Stimulated activated CD4-positive, alpha-beta T cell treated with anti-CD3 and anti-CD28 coated beads, Interleukin-15, amount 100 ng/mL, for 48 hours (primary cell): ENCODE measurements around the gene TM7SF2.

ENCODE experiments used
- DNase-seq, 2 donors: peaks; one replicate each; pipeline ENCODE4 v3.0.0-alpha.2; 2020; ENCODE audit warnings: low read depth in 2 of 2

Gene TM7SF2

DNA sequence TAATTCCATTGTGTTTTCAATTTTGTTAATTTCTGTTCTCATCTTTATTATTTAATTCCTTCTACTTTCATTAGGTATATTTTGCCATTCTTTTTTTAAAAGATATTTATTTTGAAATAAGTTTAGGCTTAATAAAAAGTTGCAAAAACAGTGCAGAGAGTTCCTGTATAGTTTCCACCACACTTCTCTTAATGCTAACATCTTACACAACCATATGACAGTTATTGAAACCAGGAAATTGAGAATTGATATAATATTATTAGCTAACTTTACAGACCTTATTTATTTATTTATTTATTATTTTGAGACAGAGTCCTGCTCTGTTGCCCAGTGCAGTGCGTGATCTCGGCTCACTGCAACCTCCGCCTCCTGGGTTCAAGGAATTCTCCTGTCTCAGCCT is 44.6 kb downstream of the TM7SF2 start:
- DNase-seq: no peak

DNA sequence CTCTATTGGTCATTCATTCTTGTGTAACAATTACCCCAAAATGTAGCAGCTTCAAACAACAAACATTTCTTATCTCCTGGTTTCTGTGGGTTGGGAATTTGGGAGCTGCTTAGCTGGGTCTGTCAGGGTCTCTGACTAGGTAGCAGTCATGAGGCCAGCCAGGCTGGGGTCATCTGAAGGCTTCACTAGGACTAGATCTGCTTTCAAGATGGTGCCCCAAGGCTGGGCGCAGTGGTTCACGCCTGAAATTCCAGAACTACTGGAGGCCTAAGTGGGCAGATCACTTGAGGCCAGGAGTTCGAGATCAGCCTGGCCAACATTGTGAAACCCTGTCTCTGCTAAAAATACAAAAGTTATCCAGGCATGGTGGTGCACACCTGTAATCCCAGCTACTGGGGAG is 45.3 kb downstream of the TM7SF2 start:
- DNase-seq: no peak

DNA sequence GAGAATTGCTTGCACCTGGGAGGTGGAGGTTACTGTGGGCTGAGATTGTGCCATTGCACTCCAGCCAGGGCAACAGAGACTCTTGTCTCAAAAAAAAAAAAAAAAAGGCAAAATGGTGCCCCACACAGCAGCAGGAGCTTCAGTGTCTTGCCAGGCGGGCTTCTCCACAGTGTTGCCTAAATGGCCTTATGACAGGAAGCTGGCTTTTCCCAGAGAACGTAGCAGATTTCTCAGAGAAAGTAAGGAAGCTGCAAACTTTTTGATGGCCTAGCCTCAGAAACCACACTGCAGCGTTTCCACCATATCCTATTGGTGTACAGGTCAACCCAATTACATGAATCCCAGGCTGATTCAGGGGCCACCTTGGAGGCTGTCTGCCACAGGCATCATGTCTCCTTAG is 45.7 kb downstream of the TM7SF2 start:
- DNase-seq: no peak

DNA sequence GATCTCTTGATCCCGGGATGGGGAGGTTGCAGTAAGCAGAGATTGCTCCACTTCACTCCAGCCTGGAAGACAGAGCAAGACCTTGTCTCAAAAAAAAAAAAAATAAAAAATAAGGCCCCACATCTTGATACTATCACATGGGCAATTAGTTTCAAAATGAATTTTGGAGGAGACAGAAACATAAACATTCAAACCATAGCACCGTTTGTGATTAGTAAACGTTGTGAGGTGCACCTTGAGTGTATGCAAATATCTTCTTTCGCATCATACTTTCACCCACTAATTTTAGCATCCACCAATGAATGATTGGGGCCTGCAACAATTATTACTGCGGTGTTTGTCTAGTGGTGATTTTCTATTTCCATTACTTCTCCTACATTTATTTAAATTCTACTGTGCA is 47.3 kb downstream of the TM7SF2 start:
- DNase-seq: no peak

DNA sequence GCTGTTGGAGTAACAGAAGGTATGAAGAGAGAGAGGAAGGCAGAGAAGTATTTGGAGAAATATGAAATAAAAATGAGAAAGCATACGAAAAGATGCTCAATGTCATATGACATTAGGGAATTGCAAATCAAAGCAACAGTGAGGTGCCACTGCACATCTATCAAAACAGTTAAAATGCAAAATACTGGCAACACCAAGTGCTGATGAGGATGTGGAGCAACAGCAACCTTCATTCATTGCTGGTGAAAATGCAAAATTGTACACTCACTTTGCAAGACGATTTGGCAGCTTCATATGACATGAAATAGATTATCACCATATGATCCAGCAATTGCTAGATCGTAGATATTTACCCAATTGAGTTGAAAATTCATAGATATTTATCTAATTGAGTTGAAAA is 49.0 kb downstream of the TM7SF2 start:
- no peak for DNase-seq

DNA sequence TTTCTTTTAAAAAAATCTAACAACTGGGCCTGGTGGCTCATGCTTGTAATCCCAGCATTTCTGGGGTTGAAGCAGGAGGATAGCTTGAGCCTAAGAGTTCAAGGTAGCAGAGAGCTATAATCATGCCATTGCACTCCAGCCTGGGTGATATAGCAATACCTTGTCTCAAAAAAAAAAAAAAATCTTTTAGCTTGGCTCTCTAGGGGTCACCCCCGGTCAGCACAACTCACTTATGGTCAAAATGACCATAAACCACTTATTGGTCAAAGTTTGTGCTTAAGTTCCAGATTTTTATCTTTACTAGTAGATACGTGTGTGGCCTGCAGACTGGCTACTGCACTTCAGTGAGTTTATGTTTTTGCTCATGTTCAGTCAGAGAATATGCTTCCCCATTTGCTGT is 52.0 kb downstream of the TM7SF2 start:
- no peak for DNase-seq
